Limb (tissue), 2 donors: ENCODE measurements around the gene PPP5C.
"Not testable (repeated sequence)": the region's sequence is repeated elsewhere in the genome, so short reads cannot be mapped to it uniquely, and the experiment has no call there.

Source experiments
- DNase-seq, 2 donors: peaks; one replicate each; pipeline ENCODE4 v3.0.0-alpha.2; 2016; ENCODE audit errors: extremely low spot score in 2 of 2

Gene PPP5C

GRCh38 chr19:46407856-46408663 lies 61.2 kb downstream of the PPP5C start:
- no peak for DNase-seq

- DNase-seq: peak in 1 of 2 donors; percentile 64
These were observed 61.8 kb downstream of the PPP5C start for GRCh38 chr19:46408664-46409039.

GRCh38 chr19:46409191-46409590 lies 62.3 kb downstream of the PPP5C start:
- no peak for DNase-seq

- DNase-seq: no peak
These were observed 63.6 kb downstream of the PPP5C start for GRCh38 chr19:46410205-46411087.

GRCh38 chr19:46411088-46411924 lies 64.4 kb downstream of the PPP5C start:
- DNase-seq: no peak

- DNase-seq: no peak
These were observed 65.2 kb downstream of the PPP5C start for GRCh38 chr19:46411925-46412649.

GRCh38 chr19:46412650-46413261 lies 65.9 kb downstream of the PPP5C start:
- no peak for DNase-seq

- peak; percentile 96 to 97 for DNase-seq
These were observed 66.6 kb downstream of the PPP5C start, which contains the start of gene CCDC8 for GRCh38 chr19:46413262-46414031. TSS of gene CCDC8 (minus strand) at chr19:46413564. CDS start at chr19:46412810, 754 bp downstream.

- DNase-seq: not testable (repeated sequence)
These were observed 68.0 kb downstream of the PPP5C start for GRCh38 chr19:46414899-46415298.

- DNase-seq: peak; percentile 91 to 96
These were observed 69.2 kb downstream of the PPP5C start for GRCh38 chr19:46415804-46416709.

- no peak for DNase-seq
These were observed 73.2 kb downstream of the PPP5C start for GRCh38 chr19:46420056-46420455.

GRCh38 chr19:46422344-46422743 lies 75.5 kb downstream of the PPP5C start:
- no peak for DNase-seq

- no peak for DNase-seq
These were observed 76.3 kb downstream of the PPP5C start for GRCh38 chr19:46423188-46423587.

- DNase-seq: no peak
These were observed 79.2 kb downstream of the PPP5C start for GRCh38 chr19:46426035-46426505.

- peak; percentile 91 to 93 for DNase-seq
These were observed 79.7 kb downstream of the PPP5C start for GRCh38 chr19:46426506-46427162.

GRCh38 chr19:46427518-46428045 lies 80.7 kb downstream of the PPP5C start:
- no peak for DNase-seq
